Stimulated activated CD8-positive, alpha-beta memory T cell treated with anti-CD3 and anti-CD28 coated beads, Interleukin-7, amount 100 ng/mL, for 4 hours (primary cell): ENCODE results near the gene PI4K2A.
"Not testable (repeated sequence)": the region's sequence is repeated elsewhere in the genome, so short reads cannot be mapped to it uniquely, and the experiment has no call there.

Experiments
- DNase-seq, 2 donors: peaks; one replicate each; pipeline ENCODE4 v3.0.0-alpha.2; 2020; ENCODE audit warnings: low read depth in 2 of 2

Gene PI4K2A

DNA sequence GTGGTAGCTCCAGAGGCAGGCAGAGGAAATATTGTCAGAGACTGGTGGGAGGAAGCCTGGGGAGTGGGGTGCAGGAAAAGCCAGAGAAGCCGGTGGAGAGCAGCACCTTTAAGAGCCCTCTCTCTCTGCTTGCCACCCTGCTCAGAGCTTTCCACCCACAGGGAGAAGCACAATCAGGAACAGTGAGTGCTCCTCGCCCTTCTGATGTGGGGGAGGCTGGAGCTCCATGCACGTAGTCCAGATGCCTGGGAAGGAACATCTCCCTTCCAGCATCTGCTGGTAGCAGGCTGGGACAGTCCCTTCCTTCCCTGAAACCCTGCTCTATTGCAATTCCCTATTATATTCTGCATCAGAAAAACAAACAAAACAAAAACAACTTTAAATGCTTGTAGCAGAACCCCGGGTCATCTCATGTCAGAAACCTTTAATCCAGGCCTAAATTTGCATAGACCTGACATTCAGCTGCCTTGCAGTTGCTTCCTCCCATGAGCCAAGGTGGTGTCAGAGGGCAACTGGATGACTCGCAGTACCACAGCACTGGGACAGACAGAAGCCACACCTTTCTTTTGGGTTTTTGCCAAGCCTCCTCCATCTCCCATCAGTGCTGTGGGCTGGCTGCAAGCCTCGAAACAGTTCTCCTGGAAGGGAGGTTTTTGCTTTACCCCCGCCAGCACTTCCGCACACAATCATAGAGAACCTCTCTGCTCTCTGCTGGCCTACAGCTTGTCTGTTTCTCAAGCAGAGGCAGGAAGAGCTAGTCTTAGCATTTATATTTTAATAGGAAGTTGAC lies 33.5 kb downstream of the PI4K2A start:
- DNase-seq, result no peak

DNA sequence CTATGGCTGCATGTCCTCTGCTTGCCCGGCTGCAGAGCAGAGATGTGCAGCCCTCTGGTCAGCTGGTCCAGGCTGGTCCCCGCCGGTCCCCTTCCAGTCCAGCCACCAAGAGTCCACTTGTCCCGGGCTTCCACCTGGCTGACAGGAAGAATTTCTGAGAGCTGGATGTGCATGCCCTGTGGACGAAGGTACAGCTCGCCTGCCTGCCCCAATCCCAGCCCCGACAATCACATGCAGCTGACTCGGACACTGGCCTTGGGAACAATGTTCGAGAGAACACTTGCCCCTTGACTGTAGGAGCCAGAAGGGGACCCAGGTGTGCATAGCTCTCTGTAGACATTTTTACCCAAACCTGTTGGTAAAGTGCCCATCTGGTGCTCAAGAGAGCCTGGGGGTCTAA lies 34.8 kb downstream of the PI4K2A start:
- DNase-seq, result no peak

DNA sequence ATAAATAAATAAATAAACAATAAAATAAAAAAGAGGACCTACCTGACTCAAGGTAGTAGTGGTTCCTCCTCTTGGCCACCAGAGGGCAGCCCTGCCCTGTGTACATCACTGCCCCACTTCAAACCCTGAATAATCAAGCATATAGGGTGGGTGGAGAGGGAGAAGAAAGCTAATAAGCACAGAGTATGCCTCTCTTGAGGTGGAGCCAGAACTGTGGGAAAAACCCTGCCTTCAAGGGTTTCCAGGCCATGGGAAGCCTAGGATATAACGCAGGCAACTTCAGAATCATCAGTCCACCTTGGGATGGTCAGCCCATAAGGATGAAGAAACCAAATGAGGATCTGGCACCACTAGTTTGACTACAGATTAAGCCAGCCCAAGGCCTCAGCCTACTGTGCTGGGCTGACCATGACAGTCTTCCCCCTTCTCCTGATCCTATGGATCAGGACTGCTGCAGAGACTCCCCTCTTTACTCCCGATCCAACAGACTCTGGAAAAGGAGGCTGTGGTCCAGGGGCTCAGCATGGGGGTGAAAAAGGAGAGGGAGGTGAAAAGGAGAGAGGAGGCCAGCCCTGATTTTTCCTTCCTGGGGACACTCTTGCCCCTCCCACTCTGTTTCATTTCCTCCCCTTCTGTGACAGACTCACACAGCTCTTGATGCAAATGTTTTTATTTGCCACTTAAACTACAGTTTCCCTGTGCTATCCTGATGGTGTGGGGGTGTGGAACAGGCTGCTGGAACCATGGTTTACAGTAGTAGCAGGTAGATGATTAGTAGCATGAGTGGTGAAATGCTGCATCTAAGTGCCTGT lies 36.5 kb downstream of the PI4K2A start:
- peak in 1 of 2 donors; percentile 33 for DNase-seq

DNA sequence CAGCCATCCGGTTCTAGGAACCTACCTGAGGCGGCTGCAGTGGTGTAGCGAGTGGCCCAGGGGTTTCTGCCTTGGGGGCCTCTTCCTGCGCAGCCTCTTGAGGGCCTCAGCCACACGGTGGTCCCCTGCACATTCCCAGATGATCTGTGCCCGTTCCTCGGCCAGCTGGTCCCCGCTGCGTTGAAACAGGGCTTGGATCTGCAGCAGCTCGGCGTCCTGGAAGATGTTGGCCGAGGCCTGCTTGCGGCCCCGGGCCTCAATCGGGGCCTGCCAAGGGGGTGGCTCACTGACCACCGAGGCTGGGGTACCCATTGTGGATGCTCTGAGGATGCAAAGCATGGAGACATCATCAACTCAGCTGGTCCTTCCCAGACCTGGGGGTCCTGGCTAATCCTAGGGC lies 39.1 kb downstream of the PI4K2A start:
- no peak for DNase-seq

DNA sequence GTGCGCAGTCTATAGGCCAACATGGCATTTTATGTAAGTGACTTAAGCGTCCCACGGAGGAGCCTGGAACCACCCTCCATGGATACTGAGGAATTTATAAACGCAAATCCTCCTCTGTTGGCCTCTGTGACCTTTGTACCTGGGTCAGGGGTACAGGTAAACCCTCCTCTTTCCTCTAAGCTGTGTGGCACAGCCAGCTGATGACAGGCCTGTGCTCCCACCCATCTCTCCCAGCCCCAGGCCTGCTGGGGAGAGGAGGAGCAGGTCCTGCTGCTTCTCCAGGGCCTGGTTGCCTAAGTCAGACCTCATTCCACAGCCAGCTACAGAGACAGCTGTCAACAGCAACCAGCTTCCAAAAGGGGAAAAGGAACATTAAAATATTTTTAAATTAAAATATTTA lies 41.6 kb downstream of the PI4K2A start:
- no peak for DNase-seq

DNA sequence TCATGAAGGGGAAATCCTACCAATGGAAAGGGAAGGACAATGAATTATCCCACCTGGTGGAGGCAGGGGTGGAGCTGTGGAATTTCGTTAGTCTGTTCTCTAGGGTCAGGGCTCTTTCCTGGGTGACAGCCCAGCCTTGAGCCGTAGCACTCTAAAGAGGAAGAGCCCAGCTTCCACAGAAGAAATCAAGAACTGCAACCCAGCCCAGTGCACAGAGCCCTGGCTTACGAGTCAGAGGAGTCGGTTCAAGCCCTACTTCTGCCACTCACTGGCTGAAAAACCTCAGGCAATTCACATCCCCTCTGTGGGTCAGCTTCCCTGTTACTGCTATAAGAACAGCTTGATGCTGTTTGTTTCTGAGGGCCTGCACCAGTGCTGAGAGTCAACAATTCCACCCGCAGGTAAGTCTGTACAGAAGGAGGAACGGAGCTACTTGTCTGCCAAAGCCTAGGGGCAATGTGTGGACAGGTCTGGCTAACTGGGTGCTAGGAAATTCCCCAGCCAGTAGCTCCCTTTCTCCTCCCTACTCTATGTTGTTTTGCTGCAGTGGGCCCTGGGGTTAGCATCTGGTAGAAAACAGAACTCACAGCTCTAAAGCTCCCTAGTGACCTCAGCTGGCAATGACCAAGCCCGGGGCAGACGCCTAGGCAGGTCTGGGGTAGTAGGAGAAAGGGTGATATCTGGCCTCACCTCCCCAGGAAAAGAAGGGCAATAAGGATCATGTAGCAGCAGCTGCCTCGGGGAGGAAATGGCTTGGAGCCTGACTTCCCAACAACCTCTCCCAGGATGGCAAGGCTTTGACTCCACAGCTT lies 43.3 kb downstream of the PI4K2A start:
- DNase-seq, result no peak

DNA sequence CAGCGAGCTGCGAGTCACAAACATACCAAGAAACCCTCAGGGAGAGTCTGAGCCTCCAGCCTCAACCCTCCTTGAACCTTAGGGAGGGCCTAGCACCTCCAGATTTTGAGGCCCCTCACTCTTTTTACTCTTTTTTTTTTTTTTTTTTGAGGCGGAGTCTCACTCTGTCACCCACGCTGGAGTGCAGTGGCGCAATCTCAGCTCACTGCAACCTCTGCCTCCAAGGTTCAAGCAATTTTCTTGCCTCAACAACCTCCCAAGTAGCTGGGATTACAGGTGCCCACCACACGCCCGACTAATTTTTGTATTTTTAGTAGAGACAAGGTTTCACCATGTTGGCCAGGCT lies 43.9 kb downstream of the PI4K2A start:
- DNase-seq, result not testable (repeated sequence)

DNA sequence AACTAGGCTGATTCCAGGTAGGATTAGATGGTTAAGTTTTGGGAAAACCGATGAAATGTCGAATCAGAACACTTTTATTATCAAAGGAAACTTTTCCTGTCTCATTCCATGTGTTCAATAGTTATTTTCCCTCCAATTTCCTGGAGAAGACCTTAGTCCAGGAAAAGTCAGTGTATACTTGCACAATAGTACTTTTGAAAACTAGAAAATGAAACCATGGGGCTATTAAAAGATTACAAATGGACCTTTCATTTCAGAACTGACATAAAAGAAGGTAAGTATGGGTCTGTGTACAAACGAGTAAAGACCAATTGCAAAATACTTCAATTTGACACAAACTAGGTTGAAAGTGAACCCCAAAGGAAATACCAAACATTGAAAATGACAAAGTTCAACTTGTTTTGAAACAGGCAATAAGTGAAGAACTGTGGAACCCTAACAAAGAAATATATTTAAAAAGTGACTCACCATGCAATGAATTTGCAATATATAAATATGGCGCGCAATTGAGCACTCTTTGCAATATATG lies 44.5 kb downstream of the PI4K2A start:
- DNase-seq, result no peak

DNA sequence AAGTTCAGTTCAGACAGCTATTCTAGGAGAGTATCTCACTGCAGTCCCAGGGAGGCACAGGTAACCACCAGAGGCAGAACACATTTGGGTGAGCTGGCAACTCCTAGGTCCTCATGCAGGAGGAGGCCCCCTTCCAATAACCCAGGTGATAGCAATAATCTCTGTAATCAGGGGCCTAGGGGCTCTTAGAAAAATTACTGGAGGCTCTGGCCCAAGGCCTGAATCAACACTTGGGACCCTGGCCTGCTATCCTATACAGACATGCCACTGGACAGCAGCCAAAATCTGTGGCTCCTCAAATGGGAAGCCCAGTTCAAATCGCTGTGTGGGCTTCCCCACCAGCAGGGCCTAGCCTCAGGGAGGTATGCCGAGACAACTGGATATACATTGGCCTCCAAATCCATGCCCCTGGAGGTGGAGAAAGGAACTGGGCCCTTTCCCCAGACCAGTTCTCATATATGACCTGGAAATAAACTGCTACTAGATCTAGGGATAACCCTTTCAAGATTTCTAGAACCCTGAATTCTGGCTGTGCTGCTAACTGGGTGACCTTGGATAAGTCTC lies 45.0 kb downstream of the PI4K2A start:
- DNase-seq, result no peak

DNA sequence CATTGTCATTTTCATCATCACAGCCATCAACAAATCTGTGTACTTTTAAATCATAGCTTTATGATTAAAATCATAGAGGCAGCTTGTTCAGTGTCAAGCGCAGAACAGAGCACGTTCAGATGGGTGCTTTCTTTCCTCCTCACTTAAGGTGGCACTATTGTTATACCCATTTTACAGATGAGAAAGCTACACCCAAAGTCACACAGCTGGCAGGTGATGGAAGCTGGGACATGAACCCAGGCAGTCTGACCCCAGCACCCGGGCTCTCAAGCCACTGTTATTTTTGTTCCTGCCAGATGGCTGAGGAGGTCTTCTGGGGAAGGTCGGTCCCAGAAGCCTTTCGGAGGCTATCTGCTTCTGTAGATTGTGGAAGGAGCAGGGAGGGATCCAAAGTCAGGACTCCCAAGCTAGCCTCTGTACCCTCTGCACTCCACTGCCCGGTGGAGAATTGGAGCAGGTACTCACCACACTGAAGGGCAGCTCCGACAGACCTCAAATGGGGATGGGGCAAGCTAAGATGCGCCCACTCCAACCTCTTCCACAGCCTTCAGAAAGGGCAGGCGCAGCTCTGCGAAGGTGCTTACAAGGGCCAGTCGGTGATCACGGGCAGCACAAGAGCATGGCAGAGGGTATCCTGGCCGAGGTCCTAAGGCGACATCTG lies 46.0 kb downstream of the PI4K2A start:
- no peak for DNase-seq

DNA sequence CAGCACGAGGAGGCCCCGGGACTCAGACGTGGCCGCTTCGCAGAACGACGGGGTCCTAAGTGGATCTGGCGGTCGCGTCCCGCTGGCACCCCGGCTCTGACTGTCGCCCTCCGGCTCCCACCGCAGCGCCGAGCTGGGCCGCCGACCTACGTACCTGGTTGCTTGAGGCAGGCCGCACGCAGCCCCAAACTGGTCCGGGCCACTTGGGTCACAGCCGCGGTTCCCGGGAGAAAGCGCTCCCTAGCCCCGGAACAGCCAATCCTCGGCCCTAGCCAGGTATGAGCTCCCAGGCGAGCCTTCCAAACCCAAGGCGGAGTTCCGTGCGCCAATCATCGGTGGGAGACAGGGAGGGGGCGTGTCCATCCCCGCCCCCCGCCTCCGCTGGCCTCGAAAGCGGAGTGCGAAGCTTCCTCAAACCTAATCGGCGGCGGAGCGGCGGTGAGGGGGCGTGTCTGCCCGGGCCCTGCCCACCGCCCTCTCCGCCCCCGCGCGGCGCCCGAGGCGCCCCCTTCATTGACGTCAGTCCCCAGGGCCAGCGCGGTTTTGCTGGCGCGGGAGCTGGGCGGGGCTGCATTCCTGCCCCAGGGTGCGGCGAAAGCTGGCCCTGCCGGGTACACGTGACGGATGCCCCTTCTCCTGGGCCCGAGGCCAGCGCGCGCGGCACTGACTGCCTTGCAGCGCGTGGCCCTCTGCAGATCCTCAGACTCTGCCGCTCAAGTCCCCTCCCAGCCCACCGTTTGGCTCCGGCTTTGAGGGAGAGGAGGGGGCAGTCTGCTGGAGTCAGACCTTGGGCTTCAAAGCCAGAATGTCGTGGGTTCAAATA lies 46.7 kb downstream of the PI4K2A start, which contains the start of gene AVPI1:
Gene AVPI1, minus strand, starts transcription at position 280 of the 823 bp plus-strand sequence. CDS start 7,336 bp downstream, outside the sequence.
- peak; percentile 90 to 97 for DNase-seq

DNA sequence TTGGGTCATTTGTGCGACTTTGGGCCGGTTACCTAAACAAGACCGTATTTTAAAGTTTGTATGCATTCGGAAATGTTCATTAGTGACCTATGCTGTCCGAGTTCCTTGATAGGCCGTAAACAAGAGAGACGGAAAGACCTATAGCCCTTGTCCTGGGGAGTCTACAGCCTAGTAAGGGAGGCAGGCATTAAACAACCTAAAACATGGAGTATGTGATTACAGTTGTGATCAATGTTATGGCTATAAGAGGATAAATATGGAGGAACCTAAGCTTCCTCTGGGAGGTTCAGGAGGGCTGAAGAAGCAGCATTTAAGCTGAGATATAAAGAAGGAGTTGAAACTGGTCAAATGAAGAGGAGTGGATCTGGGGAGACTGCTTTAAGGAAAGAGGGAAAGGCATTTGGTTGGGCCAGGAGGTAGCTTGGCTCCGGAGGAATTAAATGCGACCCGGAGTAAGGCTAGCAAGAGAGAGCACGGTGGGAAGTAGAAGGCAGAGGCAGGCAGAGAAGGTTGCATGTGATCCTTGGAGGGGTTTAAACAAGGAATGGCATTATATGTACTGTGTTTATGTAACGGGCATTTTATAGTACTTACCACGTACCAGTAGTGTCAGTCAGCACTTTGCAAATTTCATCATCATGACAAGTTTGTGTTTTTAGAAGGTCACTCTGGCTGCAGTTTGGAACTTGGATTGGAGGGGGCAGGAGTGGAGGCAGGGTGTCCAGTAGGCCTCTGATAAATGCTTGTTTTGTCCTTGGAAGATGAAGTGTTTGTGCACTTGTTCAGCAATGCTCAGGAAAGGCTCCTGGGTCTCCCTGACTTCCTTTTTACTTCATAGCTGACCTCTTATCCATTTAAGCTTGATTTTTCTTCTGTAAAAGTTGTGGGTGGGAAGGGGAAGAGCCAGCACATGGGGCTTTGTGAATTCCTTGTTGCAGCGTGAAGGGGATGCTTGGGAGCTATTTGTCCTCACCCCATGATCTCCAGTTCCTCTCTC lies 47.6 kb downstream of the PI4K2A start:
- no peak for DNase-seq

DNA sequence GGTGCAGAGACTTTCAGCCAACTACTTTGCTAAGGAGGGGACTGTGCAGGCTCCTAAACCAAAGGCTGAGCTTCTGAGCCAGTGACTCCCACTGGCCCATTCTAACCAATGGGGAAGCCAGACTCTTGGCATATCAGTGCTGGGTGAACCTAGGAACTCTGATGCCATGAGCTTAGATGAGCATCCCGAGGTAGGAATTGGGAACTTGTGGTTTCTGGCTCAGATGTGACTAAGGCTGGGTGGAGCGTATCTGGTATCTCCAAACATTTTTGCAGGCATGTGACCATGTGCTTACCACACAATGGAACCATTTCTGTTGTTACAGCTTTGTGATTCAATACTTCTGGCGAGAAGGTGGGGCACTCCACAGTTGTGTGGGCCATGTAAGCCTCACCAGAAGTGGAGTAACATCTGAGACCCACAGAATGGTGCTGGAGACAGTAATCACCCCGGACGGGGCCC lies 49.1 kb downstream of the PI4K2A start:
- DNase-seq, result no peak

DNA sequence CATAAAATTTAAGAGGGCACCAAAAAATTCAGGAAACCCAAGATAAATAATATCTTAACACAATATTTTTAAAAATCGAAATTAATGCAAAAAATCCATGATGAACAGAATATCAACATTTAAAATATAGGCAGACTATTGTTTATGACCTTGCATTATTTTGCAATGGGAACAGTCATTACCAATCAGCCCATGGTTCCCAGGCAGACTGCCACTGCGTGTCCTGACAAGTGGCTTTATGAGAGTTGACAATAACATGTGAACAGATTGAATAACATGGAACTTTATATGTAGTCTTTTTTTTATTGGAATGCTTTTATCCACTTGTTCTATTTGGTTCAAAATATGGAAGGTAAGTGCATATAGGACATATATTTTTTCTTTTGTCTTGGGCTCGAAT lies 49.7 kb downstream of the PI4K2A start:
- no peak for DNase-seq

DNA sequence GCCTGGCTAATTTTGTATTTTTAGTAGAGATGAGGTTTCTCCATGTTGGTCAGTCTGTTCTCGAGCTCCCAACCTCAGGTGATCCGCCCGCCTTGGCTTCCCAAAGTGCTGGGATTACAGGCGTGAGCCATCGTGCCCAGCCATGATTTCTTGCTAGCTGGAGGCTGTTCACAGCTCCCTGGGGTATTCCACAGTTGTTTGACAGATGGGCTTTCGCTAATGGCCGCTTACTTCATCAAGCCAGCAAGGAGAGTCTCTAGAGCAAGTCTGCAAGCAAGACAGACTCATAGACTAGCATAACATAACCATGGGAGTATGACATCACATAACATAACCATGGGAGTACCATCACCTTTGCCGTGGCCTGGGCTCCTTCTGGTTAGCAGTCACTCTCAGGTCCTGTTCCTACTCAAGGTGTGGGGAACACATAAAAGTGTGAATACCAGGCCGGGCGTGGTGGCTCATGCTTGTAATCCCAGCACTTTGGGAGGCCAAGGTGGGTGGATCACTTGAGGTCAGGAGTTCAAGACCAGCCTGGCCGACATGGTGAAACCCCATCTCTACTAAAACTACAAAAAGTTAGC lies 57.7 kb downstream of the PI4K2A start:
- DNase-seq, result not testable (repeated sequence)

DNA sequence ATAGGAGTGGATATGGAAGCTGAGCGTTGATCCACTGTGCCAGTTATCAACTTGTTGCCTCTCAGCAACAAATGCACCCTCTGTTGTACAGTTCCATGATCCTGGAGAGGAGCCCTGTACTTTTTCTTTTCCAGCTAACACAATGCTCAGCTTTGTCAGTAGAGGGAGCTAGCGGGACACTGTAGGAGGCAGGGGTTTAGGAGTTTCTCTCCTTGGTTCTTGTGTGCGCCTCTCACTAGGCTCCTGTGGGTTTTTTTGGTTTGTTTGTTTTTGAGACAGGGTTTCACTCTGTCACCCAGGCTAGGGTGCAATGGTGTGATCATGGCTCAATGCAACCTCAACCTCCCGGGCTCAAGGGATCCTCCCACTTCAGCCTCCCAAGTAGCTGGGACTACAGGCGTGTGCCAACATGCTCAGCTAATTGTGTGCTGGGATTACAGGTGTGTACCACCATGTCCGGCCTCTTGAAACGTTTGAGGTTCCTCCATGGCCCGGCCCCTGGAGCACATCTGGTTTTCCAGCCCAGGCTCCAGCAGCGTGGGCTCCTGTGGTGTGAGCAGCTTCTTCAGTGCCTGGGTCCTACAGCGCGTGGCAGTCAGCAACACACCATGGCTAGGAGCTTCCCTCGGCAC lies 61.1 kb downstream of the PI4K2A start:
- DNase-seq, result no peak

DNA sequence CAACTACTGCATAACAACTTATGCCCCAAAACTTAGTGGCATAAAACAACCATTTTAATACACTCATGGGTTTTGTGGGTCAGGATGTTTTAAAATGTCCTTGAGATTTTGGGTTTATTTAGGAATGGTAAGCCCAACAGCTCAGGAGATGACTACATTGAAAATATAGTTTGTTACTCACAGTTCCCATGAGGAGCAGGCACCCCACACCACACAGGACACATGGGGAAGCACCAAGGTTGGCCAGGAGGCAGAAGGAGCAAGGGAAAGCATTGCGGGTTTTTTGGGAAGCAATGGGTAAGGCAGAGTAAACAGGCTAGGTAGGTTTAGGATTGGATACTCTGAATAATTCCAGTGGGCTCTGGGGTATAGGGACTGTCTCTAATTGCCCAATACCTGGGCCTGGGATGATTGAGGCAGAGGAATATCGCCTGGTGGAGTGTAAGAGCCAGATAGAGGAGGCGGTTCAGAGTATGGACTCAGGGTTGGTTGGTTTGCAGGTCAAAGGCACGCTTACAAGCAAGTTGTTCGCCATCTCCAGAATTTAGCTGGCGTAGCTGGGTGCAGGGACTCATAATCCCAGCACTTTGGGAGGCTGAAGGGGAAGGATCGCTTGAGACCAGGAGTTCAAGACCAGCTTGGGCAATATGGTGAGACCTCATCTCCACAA lies 63.1 kb downstream of the PI4K2A start:
- no peak for DNase-seq
